KMS-11 (cell line): ENCODE measurements around the gene PRDM16.

Experiments
- H2AFZ ChIP-seq: fragments of 200-600 bp; sonication (generic); 2 replicates; pipeline ENCODE4 v1.6.1; 2016; ENCODE audit warnings: antibody characterized with exemption, mixed run types, low read depth
- H3K27ac ChIP-seq: fragments of 200-600 bp; sonication (generic); 2 replicates; pipeline ENCODE4 v1.6.1; 2016; ENCODE audit warnings: mild to moderate bottlenecking, mixed run types
- H3K27me3 ChIP-seq: fragments of 200-600 bp; sonication (generic); 2 replicates; pipeline ENCODE4 v1.6.1; 2017; ENCODE audit warnings: mild to moderate bottlenecking, low read depth, mixed run types, moderate library complexity; ENCODE audit not compliant: insufficient read depth
- H3K36me3 ChIP-seq: fragments of 200-600 bp; sonication (generic); 2 replicates; pipeline ENCODE4 v1.6.1; 2017; ENCODE audit warnings: mild to moderate bottlenecking, mixed run types; ENCODE audit not compliant: insufficient read depth
- H3K4me1 ChIP-seq: fragments of 200-600 bp; sonication (generic); 2 replicates; pipeline ENCODE4 v1.6.1; 2016; ENCODE audit warnings: mild to moderate bottlenecking, low read depth, mixed run types; ENCODE audit not compliant: poor library complexity, severe bottlenecking
- H3K4me2 ChIP-seq: fragments of 200-600 bp; sonication (generic); 2 replicates; pipeline ENCODE4 v1.7.0; 2016; ENCODE audit warnings: mild to moderate bottlenecking, mixed run types
- H3K4me3 ChIP-seq: fragments of 200-600 bp; sonication (generic); IDR thresholded peaks from 2 replicates; pipeline ENCODE4 v1.6.1; 2017; ENCODE audit warnings: low read depth, low read length, mixed read lengths; ENCODE audit not compliant: insufficient read depth
- H3K79me2 ChIP-seq: fragments of 200-600 bp; sonication (generic); 2 replicates; pipeline ENCODE4 v1.6.1; 2016; ENCODE audit warnings: low read depth, mixed run types; ENCODE audit not compliant: insufficient read depth
- H3K9ac ChIP-seq: fragments of 200-600 bp; sonication (generic); 2 replicates; pipeline ENCODE4 v1.6.1; 2016; ENCODE audit warnings: mild to moderate bottlenecking, mixed run types
- H4K20me1 ChIP-seq: fragments of 200-600 bp; sonication (generic); 2 replicates; pipeline ENCODE4 v1.6.1; 2016; ENCODE audit warnings: mild to moderate bottlenecking, mixed run types; ENCODE audit not compliant: insufficient read depth
- TF ChIP-seq, protein P1 (sequence below): fragments of 200-600 bp; sonication (generic); conservative IDR thresholded peaks from 2 replicates; pipeline ENCODE4 v1.6.1; 2017; ENCODE audit warnings: low read depth, mild to moderate bottlenecking, antibody characterized with exemption, low read length, moderate library complexity, mixed read lengths

Gene PRDM16

GRCh38 chr1:3276341-3276800, 207.4 kb downstream of the PRDM16 start:
- no peak overlapping the region for H3K4me3 ChIP-seq
- H3K9ac ChIP-seq, result no peak overlapping the region
- no peak overlapping the region for H3K4me2 ChIP-seq
- H4K20me1 ChIP-seq, result no peaks in the 10 kb centered on the region
- H3K27me3 ChIP-seq, result peaks cover 82% of the 10 kb centered on the region
- no peak overlapping the region for H2AFZ ChIP-seq
- no peaks in the 10 kb centered on the region for H3K36me3 ChIP-seq
- H3K4me1 ChIP-seq, result no peaks in the 10 kb centered on the region
- no peak overlapping the region for H3K27ac ChIP-seq
- TF ChIP-seq, protein P1, sequence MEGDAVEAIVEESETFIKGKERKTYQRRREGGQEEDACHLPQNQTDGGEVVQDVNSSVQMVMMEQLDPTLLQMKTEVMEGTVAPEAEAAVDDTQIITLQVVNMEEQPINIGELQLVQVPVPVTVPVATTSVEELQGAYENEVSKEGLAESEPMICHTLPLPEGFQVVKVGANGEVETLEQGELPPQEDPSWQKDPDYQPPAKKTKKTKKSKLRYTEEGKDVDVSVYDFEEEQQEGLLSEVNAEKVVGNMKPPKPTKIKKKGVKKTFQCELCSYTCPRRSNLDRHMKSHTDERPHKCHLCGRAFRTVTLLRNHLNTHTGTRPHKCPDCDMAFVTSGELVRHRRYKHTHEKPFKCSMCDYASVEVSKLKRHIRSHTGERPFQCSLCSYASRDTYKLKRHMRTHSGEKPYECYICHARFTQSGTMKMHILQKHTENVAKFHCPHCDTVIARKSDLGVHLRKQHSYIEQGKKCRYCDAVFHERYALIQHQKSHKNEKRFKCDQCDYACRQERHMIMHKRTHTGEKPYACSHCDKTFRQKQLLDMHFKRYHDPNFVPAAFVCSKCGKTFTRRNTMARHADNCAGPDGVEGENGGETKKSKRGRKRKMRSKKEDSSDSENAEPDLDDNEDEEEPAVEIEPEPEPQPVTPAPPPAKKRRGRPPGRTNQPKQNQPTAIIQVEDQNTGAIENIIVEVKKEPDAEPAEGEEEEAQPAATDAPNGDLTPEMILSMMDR, result no peak
- H3K79me2 ChIP-seq, result no peaks in the 10 kb centered on the region

- no peak overlapping the region for H3K4me2 ChIP-seq
- H2AFZ ChIP-seq, result no peak overlapping the region
- TF ChIP-seq, protein P1, result no peak
- no peaks in the 10 kb centered on the region for H4K20me1 ChIP-seq
- H3K4me3 ChIP-seq, result no peak overlapping the region
- H3K79me2 ChIP-seq, result no peaks in the 10 kb centered on the region
- H3K9ac ChIP-seq, result no peak overlapping the region
- no peak overlapping the region for H3K27ac ChIP-seq
- peaks cover 81% of the 10 kb centered on the region for H3K27me3 ChIP-seq
- H3K4me1 ChIP-seq, result no peaks in the 10 kb centered on the region
- no peaks in the 10 kb centered on the region for H3K36me3 ChIP-seq
These were observed 208.0 kb downstream of the PRDM16 start for GRCh38 chr1:3277011-3277471.

GRCh38 chr1:3277623-3278022, 208.6 kb downstream of the PRDM16 start:
- Histone ChIP-seq H3K9ac (no peak overlapping the region), H3K27ac (no peak overlapping the region), H3K4me1 (no peaks in the 10 kb centered on the region), H3K4me2 (no peak overlapping the region), H3K36me3 (no peaks in the 10 kb centered on the region), H4K20me1 (no peaks in the 10 kb centered on the region), H3K79me2 (no peaks in the 10 kb centered on the region), H3K27me3 (peaks cover 81% of the 10 kb centered on the region), H3K4me3 (no peak overlapping the region), H2AFZ (no peak overlapping the region)
- TF ChIP-seq, protein P1, result no peak

- no peak overlapping the region for H2AFZ ChIP-seq
- H3K79me2 ChIP-seq, result no peaks in the 10 kb centered on the region
- H3K4me1 ChIP-seq, result no peaks in the 10 kb centered on the region
- H3K4me3 ChIP-seq, result no peak overlapping the region
- TF ChIP-seq, protein P1, result no peak
- H3K4me2 ChIP-seq, result no peak overlapping the region
- H3K9ac ChIP-seq, result no peak overlapping the region
- peaks cover 79% of the 10 kb centered on the region for H3K27me3 ChIP-seq
- H4K20me1 ChIP-seq, result no peaks in the 10 kb centered on the region
- no peaks in the 10 kb centered on the region for H3K36me3 ChIP-seq
- no peak overlapping the region for H3K27ac ChIP-seq
These were observed 209.6 kb downstream of the PRDM16 start for GRCh38 chr1:3278416-3279181.
